Activated CD8-positive, alpha-beta T cell treated with anti-CD3 and anti-CD28 coated beads for 36 hours (primary cell): Measurements from ENCODE around the gene RAB3C. TPM values are rescaled to one million over a fixed set of nuclear protein-coding genes. Genes with fewer than 3 reads are reported as not detected.

Experiments
- ATAC-seq: fragments of 200-7000 bp; cut with Tn5 transposase; one replicate; pipeline ENCODE4 v1.10.0; 2021; ENCODE audit warnings: mild to moderate bottlenecking, moderate library complexity
- CTCF ChIA-PET: fragments of 350-600 bp; sonication (Branson Sonifier 250); formaldehyde crosslinking; loops from one replicate; lab custom pipeline; 2021; ENCODE audit warnings: antibody characterized with exemption; lab: Charles Lee
- POLR2A ChIA-PET: fragments of 350-600 bp; sonication (Branson Sonifier 250); formaldehyde crosslinking; loops from one replicate; lab custom pipeline; 2021; ENCODE audit warnings: antibody characterized with exemption; lab: Charles Lee
- DNase-seq: peaks from one replicate; pipeline ENCODE4 v3.0.0-alpha.2; 2020
- H3K27ac Mint-ChIP-seq: one replicate; pipeline ENCODE4 v1.8.0; 2021; ENCODE audit warnings: mild to moderate bottlenecking, mixed read lengths
- H3K27me3 Mint-ChIP-seq: one replicate; pipeline ENCODE4 v1.8.0; 2021; ENCODE audit warnings: mixed read lengths
- H3K36me3 Mint-ChIP-seq: one replicate; pipeline ENCODE4 v1.8.0; 2021; ENCODE audit warnings: low read depth, mixed read lengths
- H3K4me1 Mint-ChIP-seq: one replicate; pipeline ENCODE4 v1.8.0; 2021; ENCODE audit warnings: low read depth, mixed read lengths
- H3K4me3 Mint-ChIP-seq: one replicate; pipeline ENCODE4 v1.8.0; 2021; ENCODE audit warnings: mild to moderate bottlenecking, moderate library complexity, mixed read lengths
- H3K9me3 Mint-ChIP-seq: one replicate; pipeline ENCODE4 v1.8.0; 2021; ENCODE audit warnings: mixed read lengths
- intact Hi-C: fragments of 100-400 bp; cut with micrococcal nuclease; formaldehyde crosslinking; loops from one replicate; pipeline ENCODE4 v1.10.0; 2022
- total RNA-seq, 2 experiments: library from RNA; stranded (reverse); gene quantifications; one replicate each; pipeline ENCODE4 v1.2.3, GENCODE V29; 2021
- TF ChIP-seq, protein P1 (sequence below): fragments of 200-600 bp; IDR thresholded peaks from one replicate; pipeline ENCODE4 v1.8.0; 2022; ENCODE audit warnings: antibody characterized with exemption, mild to moderate bottlenecking

RAB3C gene
- total RNA-seq, 2 experiments from 2014 or later: not detected

DNA sequence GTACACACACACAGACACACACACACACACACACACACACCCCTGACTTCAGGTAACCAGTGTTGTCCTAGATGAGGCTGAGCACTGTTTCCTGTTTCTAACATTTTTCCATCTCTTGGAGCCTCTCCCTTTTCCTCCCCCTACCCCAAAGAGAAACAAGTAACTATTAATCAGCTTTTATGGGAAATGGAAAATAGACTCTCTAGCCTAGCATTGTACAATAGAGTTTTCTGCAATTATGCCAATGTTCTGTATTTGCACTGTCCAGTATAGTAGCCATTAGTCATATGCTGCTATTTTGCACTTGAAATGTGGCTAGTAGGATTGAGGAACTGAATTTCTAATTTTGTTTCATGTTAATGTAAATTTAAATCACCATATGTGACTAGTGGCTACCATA is 33.1 kb downstream of the RAB3C start:
- H3K27ac Mint-ChIP-seq: no peak overlapping the region
- ATAC-seq (no peak), DNase-seq (no peak)
- no peaks in the 10 kb centered on the region for H3K27me3 Mint-ChIP-seq
- no peak overlapping the region for H3K4me3 Mint-ChIP-seq
- TF ChIP-seq, protein P1, sequence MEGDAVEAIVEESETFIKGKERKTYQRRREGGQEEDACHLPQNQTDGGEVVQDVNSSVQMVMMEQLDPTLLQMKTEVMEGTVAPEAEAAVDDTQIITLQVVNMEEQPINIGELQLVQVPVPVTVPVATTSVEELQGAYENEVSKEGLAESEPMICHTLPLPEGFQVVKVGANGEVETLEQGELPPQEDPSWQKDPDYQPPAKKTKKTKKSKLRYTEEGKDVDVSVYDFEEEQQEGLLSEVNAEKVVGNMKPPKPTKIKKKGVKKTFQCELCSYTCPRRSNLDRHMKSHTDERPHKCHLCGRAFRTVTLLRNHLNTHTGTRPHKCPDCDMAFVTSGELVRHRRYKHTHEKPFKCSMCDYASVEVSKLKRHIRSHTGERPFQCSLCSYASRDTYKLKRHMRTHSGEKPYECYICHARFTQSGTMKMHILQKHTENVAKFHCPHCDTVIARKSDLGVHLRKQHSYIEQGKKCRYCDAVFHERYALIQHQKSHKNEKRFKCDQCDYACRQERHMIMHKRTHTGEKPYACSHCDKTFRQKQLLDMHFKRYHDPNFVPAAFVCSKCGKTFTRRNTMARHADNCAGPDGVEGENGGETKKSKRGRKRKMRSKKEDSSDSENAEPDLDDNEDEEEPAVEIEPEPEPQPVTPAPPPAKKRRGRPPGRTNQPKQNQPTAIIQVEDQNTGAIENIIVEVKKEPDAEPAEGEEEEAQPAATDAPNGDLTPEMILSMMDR: no peak
- no peaks in the 10 kb centered on the region for H3K36me3 Mint-ChIP-seq
- no peaks in the 10 kb centered on the region for H3K4me1 Mint-ChIP-seq
- ChIA-PET POLR2A (no interaction called here), CTCF (no interaction called here)
- no peaks in the 10 kb centered on the region for H3K9me3 Mint-ChIP-seq
- intact Hi-C loops: no loop called here

DNA sequence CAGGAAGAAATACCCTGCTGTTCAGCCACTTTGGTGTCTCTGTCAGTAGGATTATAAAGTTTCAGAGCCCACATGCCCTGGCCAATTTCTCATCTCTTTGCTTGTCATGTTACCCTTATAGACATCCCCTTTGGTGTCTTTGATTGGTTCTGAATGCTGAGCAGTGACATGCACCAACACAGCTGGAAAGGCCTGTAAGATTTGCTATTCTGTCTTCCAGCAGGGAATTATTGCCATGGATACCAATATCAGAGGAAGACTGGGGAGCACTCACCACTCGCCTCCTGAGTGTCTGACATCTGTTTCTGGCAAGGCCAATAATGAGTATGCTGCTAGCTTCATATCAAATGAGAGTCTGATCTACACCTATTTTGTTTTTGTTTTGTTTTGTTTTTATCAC is 34.4 kb downstream of the RAB3C start:
- H3K4me1 Mint-ChIP-seq: no peaks in the 10 kb centered on the region
- TF ChIP-seq, protein P1: no peak
- no peak for DNase-seq
- no peak for ATAC-seq
- no peak overlapping the region for H3K4me3 Mint-ChIP-seq
- intact Hi-C loops: no loop called here
- H3K36me3 Mint-ChIP-seq: no peaks in the 10 kb centered on the region
- no peaks in the 10 kb centered on the region for H3K9me3 Mint-ChIP-seq
- CTCF ChIA-PET: no interaction called here
- no peaks in the 10 kb centered on the region for H3K27me3 Mint-ChIP-seq
- no peak overlapping the region for H3K27ac Mint-ChIP-seq
- POLR2A ChIA-PET: no interaction called here

DNA sequence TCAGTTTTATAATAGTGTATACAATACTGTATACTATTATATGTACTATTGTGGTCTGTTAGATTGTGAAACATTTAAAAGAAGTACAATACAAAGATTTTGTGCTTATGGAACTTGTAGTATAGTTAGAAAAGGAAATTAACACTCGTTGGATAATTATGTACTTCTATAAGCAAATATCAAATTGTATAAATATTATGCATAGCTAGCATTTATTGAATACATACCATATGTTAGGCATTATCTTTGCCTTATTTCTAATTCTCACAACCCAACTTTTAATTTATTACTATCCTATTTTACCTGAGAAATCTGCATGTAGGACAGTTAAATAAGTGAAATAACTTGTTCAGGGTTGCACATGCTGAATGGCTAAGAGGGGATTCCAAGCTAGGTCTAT is 37.5 kb downstream of the RAB3C start:
- no peaks in the 10 kb centered on the region for H3K27me3 Mint-ChIP-seq
- intact Hi-C loops: no loop called here
- no peak overlapping the region for H3K27ac Mint-ChIP-seq
- no peaks in the 10 kb centered on the region for H3K9me3 Mint-ChIP-seq
- DNase-seq (no peak), ATAC-seq (no peak)
- no peaks in the 10 kb centered on the region for H3K4me1 Mint-ChIP-seq
- TF ChIP-seq, protein P1: no peak
- no peaks in the 10 kb centered on the region for H3K36me3 Mint-ChIP-seq
- POLR2A ChIA-PET: no interaction called here
- H3K4me3 Mint-ChIP-seq: no peak overlapping the region
- CTCF ChIA-PET: no interaction called here

DNA sequence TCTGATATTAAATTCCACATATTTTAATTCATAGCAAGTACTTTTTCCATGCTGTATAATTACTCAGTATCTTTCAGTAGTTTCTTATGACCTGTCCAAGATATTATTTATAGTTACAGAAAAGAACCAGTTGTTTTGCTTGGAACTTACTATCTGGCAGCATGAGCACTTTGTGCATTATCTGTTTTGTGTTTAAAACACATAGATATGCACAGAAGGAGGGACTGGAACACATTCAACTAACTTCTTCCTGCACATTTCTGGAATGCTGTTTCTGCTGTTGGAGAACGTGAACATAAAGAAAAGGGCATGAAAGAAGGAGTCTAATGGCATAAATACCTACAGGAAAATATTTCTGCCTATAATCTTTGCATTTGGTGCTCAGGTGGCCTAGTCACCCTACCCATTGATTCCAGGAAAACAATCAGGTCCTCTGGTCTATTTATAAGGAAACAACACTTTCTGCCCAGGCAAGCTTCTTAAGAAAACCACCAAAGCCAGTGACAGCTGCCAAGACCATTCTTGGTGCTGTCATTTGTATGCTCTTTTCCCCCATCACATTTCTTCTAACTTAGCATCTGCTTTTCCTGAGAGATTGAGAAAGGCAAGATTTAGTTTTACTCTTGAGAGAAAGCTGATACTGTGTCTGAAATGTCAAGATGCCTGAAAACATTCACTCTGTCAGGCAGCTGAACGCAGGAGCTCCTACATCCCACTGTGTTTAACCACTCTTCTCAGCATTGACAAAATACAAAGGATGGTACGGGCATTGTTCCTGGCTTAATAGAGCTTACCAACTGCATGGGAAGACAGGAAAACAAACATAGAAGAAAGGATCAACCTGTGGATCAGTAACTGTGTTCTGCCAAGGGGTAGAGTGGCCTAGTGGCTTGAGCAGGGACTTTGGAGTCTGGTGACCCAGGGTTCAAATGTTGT is 40.3 kb downstream of the RAB3C start:
- H3K36me3 Mint-ChIP-seq: no peaks in the 10 kb centered on the region
- H3K27me3 Mint-ChIP-seq: no peaks in the 10 kb centered on the region
- H3K9me3 Mint-ChIP-seq: no peaks in the 10 kb centered on the region
- POLR2A ChIA-PET: no interaction called here
- no peak for ATAC-seq
- TF ChIP-seq, protein P1: no peak
- CTCF ChIA-PET: no interaction called here
- H3K4me3 Mint-ChIP-seq: no peak overlapping the region
- DNase-seq: no peak
- no peaks in the 10 kb centered on the region for H3K4me1 Mint-ChIP-seq
- no peak overlapping the region for H3K27ac Mint-ChIP-seq
- intact Hi-C loops: no loop called here

DNA sequence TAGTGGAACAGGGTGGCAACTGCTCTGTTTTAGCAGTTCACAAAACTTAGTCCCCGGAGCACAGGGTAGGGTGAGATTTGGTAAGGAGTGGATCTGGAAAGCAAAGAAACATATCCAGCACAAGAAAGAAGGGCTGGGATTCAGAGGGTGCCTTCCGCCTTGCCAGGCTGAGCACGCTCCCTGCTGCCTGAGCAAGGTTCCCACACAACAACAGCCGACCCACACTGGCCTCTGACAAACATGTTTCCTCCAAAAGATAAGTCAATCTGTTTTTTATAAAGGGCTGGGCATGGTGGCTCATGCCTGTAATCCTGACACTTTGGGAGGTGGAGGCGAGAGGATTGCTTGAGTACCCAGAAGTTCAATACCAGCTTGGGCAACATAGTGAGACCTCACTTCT is 45.8 kb downstream of the RAB3C start:
- H3K4me1 Mint-ChIP-seq: no peaks in the 10 kb centered on the region
- POLR2A ChIA-PET: no interaction called here
- TF ChIP-seq, protein P1: no peak
- H3K9me3 Mint-ChIP-seq: no peaks in the 10 kb centered on the region
- H3K36me3 Mint-ChIP-seq: no peaks in the 10 kb centered on the region
- DNase-seq: no peak
- ATAC-seq: no peak
- H3K27ac Mint-ChIP-seq: no peak overlapping the region
- no peaks in the 10 kb centered on the region for H3K27me3 Mint-ChIP-seq
- H3K4me3 Mint-ChIP-seq: no peak overlapping the region
- intact Hi-C loops: no loop called here
- CTCF ChIA-PET: interaction anchor here (1.0 kb wide), 1 partner anchor 221 kb away, joined by 3 read pairs; no protein-coding TSS in a partner anchor
